HG03521 (cell line): ENCODE data around the gene KCNMA1.
"Not testable (repeated sequence)": the region's sequence is repeated elsewhere in the genome, so short reads cannot be mapped to it uniquely, and the experiment has no call there.

Source experiments
- ATAC-seq: cut with Tn5 transposase; IDR thresholded peaks from one replicate; pipeline ENCODE4 v1.9.1; 2021; ENCODE audit warnings: mild to moderate bottlenecking, moderate library complexity; ENCODE audit not compliant: unreplicated experiment

KCNMA1 gene

GRCh38 chr10:77539147-77539935, 98.3 kb downstream of the KCNMA1 start:
- no peak for ATAC-seq

GRCh38 chr10:77537720-77538373, 99.8 kb downstream of the KCNMA1 start:
- ATAC-seq, result no peak

- ATAC-seq, result no peak
Measured at GRCh38 chr10:77537071-77537470, 100.5 kb downstream of the KCNMA1 start.

- no peak for ATAC-seq
Measured at GRCh38 chr10:77533887-77534278, 103.7 kb downstream of the KCNMA1 start.

GRCh38 chr10:77533146-77533886, 104.3 kb downstream of the KCNMA1 start:
- ATAC-seq, result no peak

- ATAC-seq, result no peak
Measured at GRCh38 chr10:77532068-77532467, 105.5 kb downstream of the KCNMA1 start.

- ATAC-seq, result no peak
Measured at GRCh38 chr10:77531441-77532001, 106.1 kb downstream of the KCNMA1 start.

GRCh38 chr10:77530011-77530410, 107.6 kb downstream of the KCNMA1 start:
- ATAC-seq, result no peak

GRCh38 chr10:77529050-77529576, 108.5 kb downstream of the KCNMA1 start:
- ATAC-seq, result no peak

GRCh38 chr10:77527839-77528238, 109.8 kb downstream of the KCNMA1 start:
- no peak for ATAC-seq

- ATAC-seq, result no peak
Measured at GRCh38 chr10:77526868-77527617, 110.6 kb downstream of the KCNMA1 start.

GRCh38 chr10:77524281-77524711, 113.3 kb downstream of the KCNMA1 start:
- ATAC-seq, result no peak

- ATAC-seq, result no peak
Measured at GRCh38 chr10:77522268-77522809, 115.3 kb downstream of the KCNMA1 start.

- ATAC-seq, result no peak
Measured at GRCh38 chr10:77520995-77521394, 116.6 kb downstream of the KCNMA1 start.

GRCh38 chr10:77520290-77520689, 117.3 kb downstream of the KCNMA1 start:
- no peak for ATAC-seq

- ATAC-seq, result not testable (repeated sequence)
Measured at GRCh38 chr10:77519791-77520190, 117.8 kb downstream of the KCNMA1 start.

- no peak for ATAC-seq
Measured at GRCh38 chr10:77518910-77519274, 118.7 kb downstream of the KCNMA1 start.

GRCh38 chr10:77518241-77518909, 119.2 kb downstream of the KCNMA1 start:
- ATAC-seq, result no peak

- no peak for ATAC-seq
Measured at GRCh38 chr10:77516575-77516974, 121.0 kb downstream of the KCNMA1 start.

GRCh38 chr10:77514870-77515269, 122.7 kb downstream of the KCNMA1 start:
- ATAC-seq, result no peak
